Thymus (tissue), 11 donors: ENCODE measurements around the gene CNIH2. TPM values are rescaled to one million over a fixed set of nuclear protein-coding genes. Genes with fewer than 3 reads are reported as not detected.
A peak's percentile ranks its signal among the peaks of the same experiment; 100 is the strongest.
"Not testable (repeated sequence)": the region's sequence is repeated elsewhere in the genome, so short reads cannot be mapped to it uniquely, and the experiment has no call there.

Source experiments
- DNase-seq, 9 donors: peaks; one replicate each; pipeline ENCODE4 v3.0.0-alpha.2; 2013; ENCODE audit warnings: low spot score in 9 of 9, low read depth in 6 of 9, missing footprints in 1 of 9
- H3K27ac ChIP-seq, 2 donors: one replicate each; pipeline ENCODE4 v1.5.1; 2013; ENCODE audit warnings: control low read depth in 1 of 2, low read depth in 1 of 2, low read length in 1 of 2, mild to moderate bottlenecking in 1 of 2, moderate library complexity in 1 of 2
- H3K27me3 ChIP-seq, 2 donors: one replicate each; pipeline ENCODE4 v1.5.1; 2013; ENCODE audit warnings: low read length in 1 of 2; ENCODE audit not compliant: control insufficient read depth in 2 of 2, insufficient read depth in 1 of 2
- H3K36me3 ChIP-seq, 2 donors: one replicate each; pipeline ENCODE4 v1.5.1; 2013; ENCODE audit warnings: low read length in 1 of 2, mild to moderate bottlenecking in 1 of 2, moderate library complexity in 1 of 2; ENCODE audit not compliant: control insufficient read depth in 2 of 2, insufficient read depth in 2 of 2
- H3K4me1 ChIP-seq, 2 donors: one replicate each; pipeline ENCODE4 v1.5.1; 2013; ENCODE audit warnings: low read length in 2 of 2; ENCODE audit not compliant: control insufficient read depth in 2 of 2, insufficient read depth in 2 of 2
- H3K4me3 ChIP-seq, 2 donors: one replicate each; pipeline ENCODE4 v1.5.1; 2013; ENCODE audit warnings: low read length in 2 of 2, control low read depth in 1 of 2, mild to moderate bottlenecking in 1 of 2
- H3K9me3 ChIP-seq, 2 donors: one replicate each; pipeline ENCODE4 v1.5.1; 2013; ENCODE audit warnings: low read length in 1 of 2, mild to moderate bottlenecking in 1 of 2; ENCODE audit not compliant: control insufficient read depth in 2 of 2, insufficient read depth in 1 of 2
- WGBS: extraction: QIAGEN DNeasy Blood & Tissue Kit; methylation state at CpG from one replicate; pipeline ENCODE4 v1.1.7; 2013; 5-methylcytosine and 5-hydroxymethylcytosine counted together
- polyA plus RNA-seq: library from polyadenylated mRNA; stranded (reverse); fragments of 200-250 nt; gene quantifications from one replicate; pipeline ENCODE4 v1.2.3, GENCODE V29; 2013
- total RNA-seq: library from RNA; stranded (reverse); fragments of 120-200 nt; gene quantifications from one replicate; pipeline ENCODE4 v1.2.4, GENCODE V29; 2013
- donor health status: healthy.

Gene CNIH2
- total and polyA plus RNA-seq, 2 donors = 1.6 TPM

GRCh38 chr11:66247801-66248200 lies 30.2 kb upstream of the CNIH2 start:
- no peak overlapping the region for H3K4me3 ChIP-seq
- H3K9me3 ChIP-seq = no peaks in the 10 kb centered on the region
- 79% methylated on average over 3 of the region's 3 CpGs for WGBS
- peak overlapping the region in 1 of 2 donors; percentile 48 for H3K27ac ChIP-seq
- no peaks in the 10 kb centered on the region for H3K27me3 ChIP-seq
- peaks cover 10 to 28% of the 10 kb centered on the region in 2 donors for H3K36me3 ChIP-seq
- peaks cover 24 to 67% of the 10 kb centered on the region in 2 donors for H3K4me1 ChIP-seq
- peak in 1 of 9 donors; percentile 26 for DNase-seq

DNA sequence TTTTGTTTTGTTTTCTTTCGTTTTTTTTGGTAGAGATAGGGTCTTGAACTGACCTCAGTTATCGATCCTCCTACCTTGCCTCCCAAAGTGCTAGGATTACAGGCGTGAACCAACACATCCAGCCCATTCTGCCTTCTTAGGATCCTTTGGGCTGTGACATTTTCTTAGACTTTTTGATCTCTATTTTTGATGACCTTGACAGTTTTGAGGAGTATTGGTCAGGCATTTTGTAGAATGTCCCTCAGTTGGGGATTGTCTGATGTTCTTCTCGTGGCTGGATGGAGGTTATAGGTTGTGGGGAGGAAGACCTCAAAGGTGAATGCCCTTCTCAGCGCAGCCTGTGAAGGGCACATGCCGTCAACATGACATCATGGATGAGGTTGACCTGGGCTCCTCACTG lies 29.1 kb upstream of the CNIH2 start:
- no peaks in the 10 kb centered on the region for H3K27me3 ChIP-seq
- no peak overlapping the region for H3K4me3 ChIP-seq
- no peak for DNase-seq
- H3K36me3 ChIP-seq = peaks cover 10 to 28% of the 10 kb centered on the region in 2 donors
- H3K27ac ChIP-seq = no peak overlapping the region
- peaks cover 15 to 64% of the 10 kb centered on the region in 2 donors for H3K4me1 ChIP-seq
- WGBS = 95% methylated on average over 6 of the region's 6 CpGs
- no peaks in the 10 kb centered on the region for H3K9me3 ChIP-seq

DNA sequence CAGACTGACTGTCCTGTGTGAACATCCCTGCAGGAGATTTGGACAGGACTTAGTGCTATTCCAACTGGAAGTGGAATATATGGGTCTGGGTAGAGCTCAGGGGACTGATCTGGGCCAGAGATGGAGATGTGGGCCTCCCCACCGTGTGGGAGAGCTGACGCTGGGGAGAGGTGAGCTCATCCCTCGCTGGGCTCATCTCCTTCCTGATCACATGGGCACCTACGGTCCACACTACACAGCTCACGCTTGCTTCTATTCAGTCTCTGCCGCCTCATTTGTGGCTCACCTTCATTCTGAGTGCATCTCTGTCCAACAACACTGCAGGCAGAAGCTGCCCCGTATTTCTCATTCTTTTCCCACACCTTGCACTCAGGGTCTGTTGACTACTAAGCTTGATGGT lies 26.2 kb upstream of the CNIH2 start:
- no peak overlapping the region for H3K4me3 ChIP-seq
- WGBS = 93% methylated on average over 7 of the region's 7 CpGs
- no peaks in the 10 kb centered on the region for H3K9me3 ChIP-seq
- H3K27ac ChIP-seq = no peak overlapping the region
- H3K4me1 ChIP-seq = peaks cover 16 to 67% of the 10 kb centered on the region in 2 donors
- peaks cover 10 to 15% of the 10 kb centered on the region in 2 donors for H3K36me3 ChIP-seq
- DNase-seq = no peak
- no peaks in the 10 kb centered on the region for H3K27me3 ChIP-seq

GRCh38 chr11:66253081-66253480 lies 24.9 kb upstream of the CNIH2 start:
- not testable (repeated sequence) for H3K4me3 ChIP-seq, H3K9me3 ChIP-seq, H3K27ac ChIP-seq, H3K27me3 ChIP-seq, DNase-seq, H3K36me3 ChIP-seq
- WGBS = 98% methylated on average over 6 of the region's 6 CpGs
- peaks cover 16 to 60% of the 10 kb centered on the region in 2 donors for H3K4me1 ChIP-seq

GRCh38 chr11:66258473-66258893 lies 19.5 kb upstream of the CNIH2 start:
- peak overlapping the region; percentile 97 to 99 for H3K27ac ChIP-seq
- H3K27me3 ChIP-seq = no peaks in the 10 kb centered on the region
- peaks cover 43 to 47% of the 10 kb centered on the region in 2 donors for H3K36me3 ChIP-seq
- peak overlapping the region; percentile 95 to 97 for H3K4me3 ChIP-seq
- H3K4me1 ChIP-seq = peaks cover 21 to 57% of the 10 kb centered on the region in 2 donors
- no peak for DNase-seq
- no peaks in the 10 kb centered on the region for H3K9me3 ChIP-seq
- 10% methylated on average over 28 of the region's 28 CpGs for WGBS

- Histone ChIP-seq H3K4me1 (peaks cover 21 to 51% of the 10 kb centered on the region in 2 donors), H3K27ac (no peak overlapping the region), H3K36me3 (peaks cover 50 to 55% of the 10 kb centered on the region in 2 donors), H3K4me3 (no peak overlapping the region), H3K9me3 (no peaks in the 10 kb centered on the region), H3K27me3 (no peaks in the 10 kb centered on the region)
- DNase-seq = no peak
- over 99% methylated on average over 2 of the region's 2 CpGs for WGBS
Measured at GRCh38 chr11:66259225-66259624, 18.8 kb upstream of the CNIH2 start.

- Histone ChIP-seq H3K27me3 (no peaks in the 10 kb centered on the region), H3K4me1 (peaks cover 21 to 44% of the 10 kb centered on the region in 2 donors), H3K36me3 (peaks cover 57 to 62% of the 10 kb centered on the region in 2 donors), H3K27ac (no peak overlapping the region), H3K9me3 (no peaks in the 10 kb centered on the region), H3K4me3 (no peak overlapping the region)
- WGBS = 97% methylated on average over 4 of the region's 4 CpGs
- no peak for DNase-seq
Measured at GRCh38 chr11:66259956-66260355, 18.0 kb upstream of the CNIH2 start.

DNA sequence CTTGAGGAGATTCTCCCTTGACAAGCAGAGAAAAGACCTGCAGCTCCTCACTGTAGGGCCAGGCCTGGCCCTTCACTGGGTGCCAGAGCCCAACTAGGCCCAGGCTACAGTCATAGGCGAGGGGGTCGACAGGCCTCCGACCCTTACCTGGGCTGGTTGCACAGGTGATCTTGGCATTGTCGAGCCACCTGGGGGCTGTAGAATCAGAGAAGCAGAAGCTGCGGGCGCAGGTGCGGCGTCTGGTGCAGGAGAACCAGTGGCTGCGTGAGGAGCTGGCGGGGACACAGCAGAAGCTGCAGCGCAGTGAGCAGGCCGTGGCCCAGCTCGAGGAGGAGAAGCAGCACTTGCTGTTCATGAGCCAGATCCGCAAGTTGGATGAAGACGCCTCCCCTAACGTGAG lies 16.4 kb upstream of the CNIH2 start:
- 98% methylated on average over 16 of the region's 16 CpGs for WGBS
- Histone ChIP-seq H3K4me1 (peaks cover 9 to 28% of the 10 kb centered on the region in 2 donors), H3K4me3 (no peak overlapping the region), H3K36me3 (peaks cover 74 to 78% of the 10 kb centered on the region in 2 donors), H3K27ac (no peak overlapping the region), H3K27me3 (no peaks in the 10 kb centered on the region), H3K9me3 (no peaks in the 10 kb centered on the region)
- no peak for DNase-seq

DNA sequence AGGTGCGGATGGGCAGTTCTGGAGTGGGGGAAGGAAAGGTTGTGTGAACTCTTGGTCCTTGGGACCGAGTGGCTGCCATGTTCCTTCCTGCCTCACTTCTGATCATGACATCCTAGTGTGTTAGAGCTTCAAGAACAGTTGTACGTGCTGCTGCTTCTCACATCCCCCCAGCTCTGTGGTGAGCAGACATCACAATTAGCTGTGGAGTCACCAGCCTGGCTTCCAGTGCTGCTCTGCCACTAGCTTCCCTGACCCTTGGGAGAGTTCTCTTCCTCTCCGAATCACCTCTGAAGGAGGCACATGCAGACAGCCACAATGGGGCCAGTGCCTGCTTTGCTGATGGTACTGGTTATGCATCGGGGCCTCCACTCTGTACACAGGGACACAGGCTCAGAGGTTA lies 15.8 kb upstream of the CNIH2 start:
- over 99% methylated on average over 5 of the region's 5 CpGs for WGBS
- peaks cover 79 to 84% of the 10 kb centered on the region in 2 donors for H3K36me3 ChIP-seq
- H3K27ac ChIP-seq = no peak overlapping the region
- no peak for DNase-seq
- H3K27me3 ChIP-seq = no peaks in the 10 kb centered on the region
- H3K4me3 ChIP-seq = no peak overlapping the region
- H3K4me1 ChIP-seq = peaks cover 11 to 28% of the 10 kb centered on the region in 2 donors
- no peaks in the 10 kb centered on the region for H3K9me3 ChIP-seq
